Mesenchymal stem cell (in vitro differentiated cells and primary cell): Measurements from ENCODE around the gene DAO.

ENCODE experiments used
- DNase-seq: peaks from one replicate; pipeline ENCODE4 v3.0.0-alpha.2; 2013
- H2AFZ ChIP-seq: one replicate; pipeline ENCODE4 v1.6.1; 2013; ENCODE audit warnings: low read depth, mild to moderate bottlenecking, control low read depth, inconsistent platforms, low read length, moderate library complexity
- H2AK5ac ChIP-seq: 2 replicates; pipeline ENCODE4 v1.6.1; 2013; ENCODE audit warnings: low read length, moderate library complexity, mild to moderate bottlenecking, inconsistent platforms; ENCODE audit not compliant: severe bottlenecking
- H2BK120ac ChIP-seq: one replicate; pipeline ENCODE4 v1.6.1; 2013; ENCODE audit warnings: low read depth, mild to moderate bottlenecking, inconsistent platforms, low read length, moderate library complexity
- H2BK12ac ChIP-seq, 2 experiments: one replicate each; pipeline ENCODE4 v1.6.1; 2013; ENCODE audit warnings: inconsistent platforms in 2 of 2, low read length in 2 of 2, mild to moderate bottlenecking in 2 of 2, moderate library complexity in 2 of 2, control low read depth in 1 of 2
- H2BK15ac ChIP-seq: one replicate; pipeline ENCODE4 v1.6.1; 2013; ENCODE audit warnings: mild to moderate bottlenecking, low read depth, inconsistent platforms; ENCODE audit not compliant: poor library complexity, severe bottlenecking
- H2BK5ac ChIP-seq: 2 replicates; pipeline ENCODE4 v1.6.1; 2013; ENCODE audit warnings: low read depth, mild to moderate bottlenecking, low read length, control low read depth, inconsistent platforms; ENCODE audit not compliant: poor library complexity, severe bottlenecking
- H3K14ac ChIP-seq, 2 experiments: one replicate each; pipeline ENCODE4 v1.6.1; 2013; ENCODE audit warnings: inconsistent platforms in 2 of 2, low read length in 2 of 2, control low read depth in 1 of 2, mild to moderate bottlenecking in 1 of 2, moderate library complexity in 1 of 2
- H3K18ac ChIP-seq, 2 experiments: one replicate each; pipeline ENCODE4 v1.6.1; 2013; ENCODE audit warnings: inconsistent platforms in 2 of 2, low read length in 2 of 2, control low read depth in 1 of 2, low read depth in 1 of 2, mild to moderate bottlenecking in 1 of 2
- H3K23ac ChIP-seq, 2 experiments: one replicate each; pipeline ENCODE4 v1.6.1; 2013; ENCODE audit warnings: inconsistent platforms in 2 of 2, low read length in 2 of 2, mild to moderate bottlenecking in 2 of 2, moderate library complexity in 2 of 2, control low read depth in 1 of 2
- H3K27ac ChIP-seq: 2 replicates; pipeline ENCODE4 v1.5.1; 2013; ENCODE audit warnings: mild to moderate bottlenecking, moderate library complexity, low read length, control low read depth, inconsistent platforms; ENCODE audit not compliant: poor library complexity, severe bottlenecking
- H3K27me3 ChIP-seq, 2 experiments: 2 replicates each; pipeline versions ENCODE4 v1.6.1 to v1.7.0; 2013; ENCODE audit warnings: low read length in 2 of 2, mild to moderate bottlenecking in 2 of 2, moderate library complexity in 2 of 2, control low read depth in 1 of 2, inconsistent platforms in 1 of 2; ENCODE audit not compliant: control insufficient read depth in 1 of 2, insufficient read depth in 1 of 2
- H3K36me3 ChIP-seq, 2 experiments: 2 replicates each; pipeline versions ENCODE4 v1.6.1 to v1.7.0; 2013; ENCODE audit warnings: low read length in 2 of 2, control low read depth in 1 of 2, inconsistent platforms in 1 of 2, low read depth in 1 of 2, mild to moderate bottlenecking in 1 of 2; ENCODE audit not compliant: insufficient read depth in 2 of 2, control insufficient read depth in 1 of 2
- H3K4ac ChIP-seq, 2 experiments: one replicate each; pipeline ENCODE4 v1.6.1; 2013; ENCODE audit warnings: inconsistent platforms in 2 of 2, low read length in 2 of 2, mild to moderate bottlenecking in 2 of 2, moderate library complexity in 2 of 2, control low read depth in 1 of 2, low read depth in 1 of 2
- H3K4me1 ChIP-seq: 2 replicates; pipeline ENCODE4 v1.6.1; 2013; ENCODE audit warnings: low read depth, low read length, control low read depth; ENCODE audit not compliant: control insufficient read depth, insufficient read depth
- H3K4me2 ChIP-seq: 2 replicates; pipeline ENCODE4 v1.6.1; 2013; ENCODE audit warnings: low read length, mild to moderate bottlenecking, inconsistent platforms; ENCODE audit not compliant: poor library complexity, severe bottlenecking
- H3K4me3 ChIP-seq, 2 experiments: 2 replicates each; pipeline versions ENCODE4 v1.5.1 to v1.7.0; 2013; ENCODE audit warnings: low read length in 2 of 2, mild to moderate bottlenecking in 2 of 2, control low read depth in 1 of 2, low read depth in 1 of 2; ENCODE audit not compliant: insufficient read depth in 1 of 2
- H3K79me1 ChIP-seq: replicated peaks from 2 replicates; pipeline ENCODE4 v1.6.1; 2013; ENCODE audit warnings: mild to moderate bottlenecking, control low read depth, low read length, inconsistent platforms; ENCODE audit not compliant: poor library complexity, severe bottlenecking
- H3K9ac ChIP-seq: 2 replicates; pipeline ENCODE4 v1.7.0; 2013; ENCODE audit warnings: mild to moderate bottlenecking, low read length, moderate library complexity
- H3K9me3 ChIP-seq: 2 replicates; pipeline ENCODE4 v1.7.0; 2013; ENCODE audit warnings: mild to moderate bottlenecking, low read length; ENCODE audit not compliant: control insufficient read depth
- H4K8ac ChIP-seq: one replicate; pipeline ENCODE4 v1.6.1; 2013; ENCODE audit warnings: inconsistent platforms, mild to moderate bottlenecking, low read length, moderate library complexity
- H4K91ac ChIP-seq: one replicate; pipeline ENCODE4 v1.6.1; 2013; ENCODE audit warnings: mild to moderate bottlenecking, low read length, inconsistent platforms
- WGBS: methylation state at CpG from one replicate; pipeline ENCODE4 v1.1.7; 2013; ENCODE audit warnings: mixed read lengths; 5-methylcytosine and 5-hydroxymethylcytosine counted together

DAO gene

DNA sequence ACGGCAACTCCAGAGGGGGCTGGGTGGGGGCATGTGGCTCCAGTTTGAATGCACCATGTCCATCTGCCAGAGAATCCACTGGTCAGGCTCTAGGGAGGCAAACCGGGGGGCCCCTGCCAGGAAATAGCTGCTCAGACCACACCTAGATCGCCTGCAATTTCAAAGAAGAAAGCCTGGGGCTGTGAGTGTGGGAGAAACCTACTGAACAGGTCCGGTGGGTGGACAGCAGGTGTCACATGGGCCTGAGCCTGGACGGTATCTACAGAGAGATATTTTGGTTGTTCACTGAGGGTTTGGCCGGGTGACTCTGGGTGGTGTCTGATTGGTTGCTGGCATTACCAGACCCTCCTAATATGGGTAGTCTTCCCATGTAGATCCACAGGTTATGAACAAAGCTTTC is 32.0 kb downstream of the DAO start:
- H4K8ac ChIP-seq, result no peak overlapping the region
- no peak overlapping the region for H3K23ac ChIP-seq
- H3K4me3 ChIP-seq, result no peak overlapping the region
- no peak overlapping the region for H2BK5ac ChIP-seq
- H2BK15ac ChIP-seq, result no peak overlapping the region
- H3K79me1 ChIP-seq, result no peaks in the 10 kb centered on the region
- peaks cover 2% of the 10 kb centered on the region for H3K4me1 ChIP-seq
- H3K27ac ChIP-seq, result no peak overlapping the region
- H3K27me3 ChIP-seq, result peaks cover 5 to 18% of the 10 kb centered on the region in 2 experiments
- no peak overlapping the region for H3K18ac ChIP-seq
- no peak overlapping the region for H2AK5ac ChIP-seq
- no peak overlapping the region for H2BK120ac ChIP-seq
- no peak overlapping the region for H3K9ac ChIP-seq
- H3K4me2 ChIP-seq, result no peak overlapping the region
- H2AFZ ChIP-seq, result no peak overlapping the region
- WGBS, result 78% methylated on average over 5 of the region's 6 CpGs
- H3K4ac ChIP-seq, result no peak overlapping the region
- no peaks in the 10 kb centered on the region for H3K36me3 ChIP-seq
- H4K91ac ChIP-seq, result no peak overlapping the region
- H3K14ac ChIP-seq, result no peak overlapping the region
- H3K9me3 ChIP-seq, result no peaks in the 10 kb centered on the region
- no peak overlapping the region for H2BK12ac ChIP-seq
- no peak for DNase-seq

DNA sequence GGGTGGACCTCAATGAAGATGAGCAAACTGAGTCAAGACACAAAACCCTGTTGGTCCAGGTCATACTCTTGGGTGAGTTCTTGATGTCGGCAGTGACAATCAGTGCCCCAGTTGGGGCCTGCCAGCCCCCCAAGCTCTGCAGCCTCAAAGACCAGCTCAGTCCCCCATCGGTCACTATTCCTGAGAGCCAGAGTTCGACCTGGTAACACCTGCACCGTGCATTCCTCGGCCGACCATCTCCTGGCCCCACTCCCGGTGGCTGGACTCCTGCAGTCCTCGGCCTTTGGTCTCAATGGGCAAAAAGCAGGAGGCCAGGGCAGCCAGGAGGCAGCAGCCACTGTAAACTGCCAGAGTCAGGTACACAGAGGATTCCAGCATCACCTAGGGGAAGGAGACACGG is 32.5 kb downstream of the DAO start:
- no peak overlapping the region for H2BK15ac ChIP-seq
- no peak overlapping the region for H3K9ac ChIP-seq
- no peak overlapping the region for H3K14ac ChIP-seq
- no peak overlapping the region for H3K4ac ChIP-seq
- H4K91ac ChIP-seq, result no peak overlapping the region
- H3K79me1 ChIP-seq, result no peaks in the 10 kb centered on the region
- H3K4me1 ChIP-seq, result peaks cover 2% of the 10 kb centered on the region
- H2BK5ac ChIP-seq, result no peak overlapping the region
- H3K23ac ChIP-seq, result no peak overlapping the region
- H3K27ac ChIP-seq, result no peak overlapping the region
- H3K18ac ChIP-seq, result no peak overlapping the region
- H3K4me2 ChIP-seq, result no peak overlapping the region
- no peak overlapping the region for H2BK12ac ChIP-seq
- no peak overlapping the region for H2AFZ ChIP-seq
- no peak overlapping the region for H4K8ac ChIP-seq
- H2BK120ac ChIP-seq, result no peak overlapping the region
- H3K9me3 ChIP-seq, result no peaks in the 10 kb centered on the region
- no peak overlapping the region for H3K4me3 ChIP-seq
- peaks cover 5 to 18% of the 10 kb centered on the region in 2 experiments for H3K27me3 ChIP-seq
- no peak for DNase-seq
- H3K36me3 ChIP-seq, result no peaks in the 10 kb centered on the region
- no peak overlapping the region for H2AK5ac ChIP-seq
- whole genome bisulfite sequencing, result 91% methylated on average over 9 of the region's 9 CpGs

DNA sequence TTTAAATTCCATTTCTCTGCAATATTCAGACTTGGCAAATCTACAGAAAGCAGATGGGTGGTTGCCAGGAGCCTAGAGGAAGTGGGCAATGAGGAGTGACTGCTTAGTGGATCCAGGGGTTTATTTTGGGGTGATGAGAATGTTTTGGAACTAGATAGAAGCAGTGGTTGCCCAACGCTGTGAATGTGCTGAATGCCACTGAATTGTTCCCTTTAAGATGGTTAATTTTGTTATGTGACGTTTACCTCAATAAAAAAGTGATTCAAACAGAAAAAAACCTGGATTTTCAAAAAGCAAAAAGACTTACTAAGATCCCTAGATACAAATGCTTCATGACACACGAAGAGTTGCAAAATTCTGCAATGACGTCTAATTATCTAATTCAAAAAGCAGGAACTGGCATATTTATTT is 34.2 kb downstream of the DAO start:
- H2AFZ ChIP-seq, result no peak overlapping the region
- peaks cover 5 to 14% of the 10 kb centered on the region in 2 experiments for H3K27me3 ChIP-seq
- no peaks in the 10 kb centered on the region for H3K79me1 ChIP-seq
- H3K27ac ChIP-seq, result no peak overlapping the region
- no peak overlapping the region for H3K18ac ChIP-seq
- no peak overlapping the region for H3K4me2 ChIP-seq
- H3K9me3 ChIP-seq, result no peaks in the 10 kb centered on the region
- H3K23ac ChIP-seq, result no peak overlapping the region
- H3K4me3 ChIP-seq, result no peak overlapping the region
- H3K9ac ChIP-seq, result peak overlapping the region; percentile 2
- no peak overlapping the region for H2BK5ac ChIP-seq
- H3K14ac ChIP-seq, result no peak overlapping the region
- DNase-seq, result no peak
- H3K36me3 ChIP-seq, result no peaks in the 10 kb centered on the region
- WGBS, result 88% methylated on average over 4 of the region's 4 CpGs
- H2BK12ac ChIP-seq, result no peak overlapping the region
- H2AK5ac ChIP-seq, result no peak overlapping the region
- H4K8ac ChIP-seq, result no peak overlapping the region
- H2BK15ac ChIP-seq, result no peak overlapping the region
- H3K4ac ChIP-seq, result no peak overlapping the region
- H3K4me1 ChIP-seq, result no peaks in the 10 kb centered on the region
- no peak overlapping the region for H2BK120ac ChIP-seq
- no peak overlapping the region for H4K91ac ChIP-seq

DNA sequence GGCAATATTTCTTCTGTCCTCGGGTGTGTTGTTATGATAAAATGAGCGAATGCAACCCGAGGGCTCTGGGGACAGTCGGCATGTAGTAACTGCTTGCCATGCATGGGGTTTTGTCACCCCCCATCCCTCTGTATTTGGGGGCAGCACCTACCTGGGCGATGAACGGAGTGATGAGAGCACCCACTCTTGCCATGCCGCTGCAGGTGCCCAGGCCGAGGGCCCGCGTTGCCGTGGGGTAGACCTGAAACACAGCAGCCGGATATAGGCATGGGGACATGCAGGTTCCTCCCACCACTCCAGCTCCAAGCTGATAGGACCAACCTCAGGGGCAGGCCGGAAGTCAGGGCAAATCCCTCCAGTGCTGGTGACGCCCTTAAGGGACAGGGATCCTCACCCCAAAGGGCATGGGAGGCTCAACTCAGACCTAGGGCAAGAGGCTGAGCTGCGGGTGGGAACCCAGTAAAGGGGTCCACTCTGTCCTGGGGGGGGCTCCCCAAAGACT is 35.8 kb downstream of the DAO start:
- Histone ChIP-seq H3K36me3 (no peaks in the 10 kb centered on the region), H2BK120ac (no peak overlapping the region), H4K8ac (no peak overlapping the region), H3K4me2 (no peak overlapping the region), H3K23ac (no peak overlapping the region), H3K4me1 (no peaks in the 10 kb centered on the region), H2BK15ac (no peak overlapping the region), H2AFZ (no peak overlapping the region), H4K91ac (no peak overlapping the region), H3K9ac (no peak overlapping the region), H3K27me3 (peaks cover 5 to 9% of the 10 kb centered on the region in 2 experiments), H3K4ac (no peak overlapping the region), H2BK12ac (no peak overlapping the region), H3K9me3 (no peaks in the 10 kb centered on the region), H2BK5ac (no peak overlapping the region), H3K79me1 (no peaks in the 10 kb centered on the region), H3K14ac (no peak overlapping the region), H3K4me3 (no peak overlapping the region), H3K27ac (no peak overlapping the region), H2AK5ac (no peak overlapping the region), H3K18ac (no peak overlapping the region)
- 90% methylated on average over 15 of the region's 15 CpGs for WGBS
- DNase-seq, result no peak
